Kidney (tissue), 14 donors: ENCODE measurements around the gene ANTXRL. TPM values are rescaled to one million over a fixed set of nuclear protein-coding genes. Genes with fewer than 3 reads are reported as not detected.
"Not testable (repeated sequence)": the region's sequence is repeated elsewhere in the genome, so short reads cannot be mapped to it uniquely, and the experiment has no call there.

Experiments
- DNase-seq, 5 donors: peaks; one replicate each; pipeline ENCODE4 v3.0.0-alpha.2; 2013 to 2020
- FAIRE-seq: peaks from 2 replicates; lab custom pipeline; 2012; peaks lifted over from hg19 to GRCh38; lab: Jason Lieb, UNC
- H3K27ac ChIP-seq, 2 donors: one replicate each; pipeline ENCODE4 v1.7.0; 2013; ENCODE audit warnings: low read depth in 2 of 2, low read length in 2 of 2, inconsistent platforms in 1 of 2
- H3K27me3 ChIP-seq: one replicate; pipeline ENCODE4 v1.7.1; 2013; ENCODE audit warnings: low read length, inconsistent platforms; ENCODE audit not compliant: control insufficient read depth, insufficient read depth
- H3K36me3 ChIP-seq, 3 donors: one replicate each; pipeline versions ENCODE4 v1.7.0 to v1.7.1; 2013; ENCODE audit warnings: low read length in 3 of 3, control low read depth in 1 of 3, inconsistent platforms in 1 of 3; ENCODE audit not compliant: insufficient read depth in 3 of 3, control insufficient read depth in 2 of 3
- H3K4me1 ChIP-seq, 3 donors: one replicate each; pipeline versions ENCODE4 v1.7.0 to v1.7.1; 2013; ENCODE audit warnings: low read length in 3 of 3, inconsistent platforms in 1 of 3, low read depth in 1 of 3; ENCODE audit not compliant: control insufficient read depth in 2 of 3, insufficient read depth in 2 of 3
- H3K4me3 ChIP-seq, 3 donors: one replicate each; pipeline versions ENCODE4 v1.7.0 to v1.8.1; 2013; ENCODE audit warnings: low read length in 3 of 3, control low read depth in 1 of 3, inconsistent platforms in 1 of 3
- H3K9ac ChIP-seq, 3 donors: one replicate each; pipeline versions ENCODE4 v1.7.0 to v1.7.1; 2013; ENCODE audit warnings: low read length in 3 of 3, control low read depth in 1 of 3, inconsistent platforms in 1 of 3
- H3K9me3 ChIP-seq, 3 donors: one replicate each; pipeline versions ENCODE4 v1.7.0 to v1.7.1; 2013; ENCODE audit warnings: low read length in 3 of 3, control low read depth in 1 of 3, inconsistent platforms in 1 of 3; ENCODE audit not compliant: control insufficient read depth in 2 of 3, insufficient read depth in 1 of 3
- CTCF ChIP-seq: IDR thresholded peaks from 3 replicates; pipeline ENCODE4 v1.5.1; 2012; ENCODE audit warnings: mild to moderate bottlenecking, moderate library complexity, borderline replicate concordance; ENCODE audit not compliant: insufficient read depth; ENCODE audit errors: extremely low read depth
- intact Hi-C: fragments of 100-400 bp; cut with DNase I; formaldehyde crosslinking; loops from one replicate; pipeline ENCODE4 v1.11.1; 2022
- polyA plus RNA-seq: library from polyadenylated mRNA; stranded (reverse); fragments of 350-450 nt; fragmentation: Illumina TruSeq; extraction: RNeasy Lipid Tissue Mini Kit (QIAGEN cat#74804); gene quantifications from one replicate; pipeline ENCODE4 v1.2.3, GENCODE V29; 2014; ENCODE audit warnings: low read depth, low replicate concordance; ENCODE audit not compliant: insufficient read depth
- total RNA-seq: library from RNA; stranded (reverse); fragmentation: NEBNext Ultra II Directional; extraction: Animal tissue kit (Norgen Biotek cat#: 25700); gene quantifications from one replicate; pipeline ENCODE4 v1.2.1, GENCODE V29; 2021
- donor health status: control.
- donor health status: control.
- donor health status: control.
- donor health status: control.
- donor health status: control.
- donor health status: DM: yes; HTN: yes; CAD: no.
- donor health status: Normal renal cell carcinoma (clear cell type).

Gene ANTXRL
- total and polyA plus RNA-seq, 2 donors from 2014 or later, result 0.16 TPM; not detected in 1

GRCh38 chr10:46247181-46247475 lies 39.7 kb upstream of the ANTXRL start:
- Histone ChIP-seq H3K9ac (no peak overlapping the region), H3K9me3 (peaks cover 0 to 5% (median 1%) of the 10 kb centered on the region in 3 donors), H3K36me3 (no peaks in the 10 kb centered on the region), H3K4me1 (no peaks in the 10 kb centered on the region), H3K27me3 (no peaks in the 10 kb centered on the region), H3K4me3 (no peak overlapping the region), H3K27ac (no peak overlapping the region)
- FAIRE-seq, result no peak
- intact Hi-C loops, result no loop called here
- peak in 1 of 5 donors; percentile 1 for DNase-seq
- TF ChIP-seq CTCF, result no peak

GRCh38 chr10:46247808-46248569 lies 38.8 kb upstream of the ANTXRL start:
- H3K9ac ChIP-seq, result no peak overlapping the region
- no peaks in the 10 kb centered on the region for H3K36me3 ChIP-seq
- H3K4me1 ChIP-seq, result no peaks in the 10 kb centered on the region
- TF ChIP-seq CTCF, result no peak
- no peak overlapping the region for H3K27ac ChIP-seq
- FAIRE-seq, result no peak
- peaks cover 0 to 1% (median 0%) of the 10 kb centered on the region in 3 donors for H3K9me3 ChIP-seq
- peak in 3 of 5 donors; percentile 12 to 49 (median 48) for DNase-seq
- no peak overlapping the region for H3K4me3 ChIP-seq
- H3K27me3 ChIP-seq, result no peaks in the 10 kb centered on the region
- intact Hi-C loops, result no loop called here

GRCh38 chr10:46248651-46249146 lies 38.1 kb upstream of the ANTXRL start:
- H3K36me3 ChIP-seq, result no peaks in the 10 kb centered on the region
- no peak overlapping the region for H3K27ac ChIP-seq
- H3K4me1 ChIP-seq, result no peaks in the 10 kb centered on the region
- H3K9ac ChIP-seq, result no peak overlapping the region
- intact Hi-C loops, result no loop called here
- no peak for TF ChIP-seq CTCF
- H3K27me3 ChIP-seq, result no peaks in the 10 kb centered on the region
- no peak for FAIRE-seq
- peak in 3 of 5 donors; percentile 8 to 55 (median 38) for DNase-seq
- no peak overlapping the region for H3K4me3 ChIP-seq
- no peaks in the 10 kb centered on the region for H3K9me3 ChIP-seq

GRCh38 chr10:46249617-46250344 lies 37.0 kb upstream of the ANTXRL start:
- H3K27ac ChIP-seq, H3K9me3 ChIP-seq, H3K36me3 ChIP-seq, H3K4me1 ChIP-seq, H3K9ac ChIP-seq, FAIRE-seq, H3K4me3 ChIP-seq, H3K27me3 ChIP-seq, intact Hi-C loops: not testable (repeated sequence)
- DNase-seq, result peak in 1 of 5 donors; percentile 8
